B cell (primary cell): Measurements from ENCODE around the gene SELENOI.

ENCODE experiments used
- CTCF ChIP-seq: fragments of 200-600 bp; IDR thresholded peaks from one replicate; pipeline ENCODE4 v1.8.0; 2022; ENCODE audit warnings: antibody characterized with exemption, mild to moderate bottlenecking
- EZH2 ChIP-seq: IDR thresholded peaks from 2 replicates; pipeline ENCODE4 v1.6.1; 2012; ENCODE audit warnings: borderline replicate concordance, low read depth, mild to moderate bottlenecking, moderate library complexity, low read length; ENCODE audit not compliant: insufficient read depth, poor library complexity, severe bottlenecking

GRCh38 chr2:26300234-26300925, 45.6 kb upstream of the SELENOI start:
- TF ChIP-seq CTCF (no peak), EZH2 (no peak)
